Smooth muscle cell of the umbilical artery (primary cell): ENCODE data around the gene CCR4. TPM values are rescaled to one million over a fixed set of nuclear protein-coding genes. Genes with fewer than 3 reads are reported as not detected.

ENCODE experiments used
- total RNA-seq: library from RNA; depleted of rRNA; stranded (reverse); fragments of >200 nt; gene quantifications from 2 replicates; pipeline ENCODE4 v1.2.3, GENCODE V29; 2014

CCR4 gene
- under 0.01 TPM in 1 of 2 replicates, not detected in the other for total RNA-seq

GRCh38 chr3:32951410-32951811 lies at the start of gene CCR4:
Gene CCR4 (plus strand): TSS chr3:32951644. CDS start chr3:32953423, 1,779 bp downstream.

Other genes with a start within 250 kb of the CCR4 start
- not detected in 2 replicates for gene TRIM71, start 133.6 kb upstream of the CCR4 start, total RNA-seq
- gene GLB1, start 145.5 kb downstream of the CCR4 start, total RNA-seq = 170 and 199 TPM in 2 replicates
- 6.5 and 8.2 TPM in 2 replicates for gene TMPPE, start 145.5 kb downstream of the CCR4 start, total RNA-seq
- 236 and 284 TPM in 2 replicates for gene CRTAP, start 162.4 kb downstream of the CCR4 start, total RNA-seq